NT2/D1 (cell line): ENCODE data around the gene ARHGAP23.

Experiments
- DNase-seq: peaks from one replicate; pipeline ENCODE4 v3.0.0-alpha.2; 2011; ENCODE audit warnings: low read depth, low spot score
- H3K27me3 ChIP-seq: 2 replicates; pipeline ENCODE4 v1.6.0; 2011; ENCODE audit warnings: mild to moderate bottlenecking; ENCODE audit not compliant: insufficient read length, insufficient read depth
- H3K36me3 ChIP-seq: 2 replicates; pipeline ENCODE4 v1.6.1; 2011; ENCODE audit warnings: mild to moderate bottlenecking, low read length, mixed read lengths; ENCODE audit not compliant: insufficient read depth, insufficient read length
- H3K4me1 ChIP-seq: 2 replicates; pipeline ENCODE4 v1.5.1; 2011; ENCODE audit not compliant: insufficient read depth, insufficient read length
- H3K4me3 ChIP-seq: 2 replicates; pipeline ENCODE4 v1.5.1; 2011; ENCODE audit warnings: low read depth; ENCODE audit not compliant: insufficient read length
- H3K9ac ChIP-seq: 2 replicates; pipeline ENCODE4 v1.6.0; 2011; ENCODE audit warnings: low read depth; ENCODE audit not compliant: insufficient read length
- H3K9me3 ChIP-seq: 2 replicates; pipeline ENCODE4 v1.5.1; 2011; ENCODE audit warnings: mild to moderate bottlenecking, low read length; ENCODE audit not compliant: insufficient read depth
- SUZ12 ChIP-seq: IDR thresholded peaks from 2 replicates; pipeline ENCODE4 v1.6.1; 2011; ENCODE audit not compliant: insufficient read length, insufficient read depth; ENCODE audit errors: extremely low read depth
- YY1 ChIP-seq: IDR thresholded peaks from 2 replicates; pipeline ENCODE4 v1.6.1; 2011; ENCODE audit not compliant: insufficient read length, insufficient read depth
- ZNF274 ChIP-seq: IDR thresholded peaks from 2 replicates; pipeline ENCODE4 v1.6.1; 2011; ENCODE audit warnings: mild to moderate bottlenecking, low read depth, low read length

The ARHGAP23 gene

GRCh38 chr17:38417210-38417951, 10.9 kb upstream of the ARHGAP23 start:
- Histone ChIP-seq H3K4me1 (peaks cover 31% of the 10 kb centered on the region), H3K4me3 (peak overlapping the region; percentile 2), H3K9ac (peak overlapping the region; percentile 39), H3K27me3 (peaks cover 40% of the 10 kb centered on the region), H3K36me3 (no peaks in the 10 kb centered on the region), H3K9me3 (no peaks in the 10 kb centered on the region)
- no peak for DNase-seq
- TF ChIP-seq SUZ12 (no peak), YY1 (no peak), ZNF274 (no peak)

- Histone ChIP-seq H3K9ac (peak overlapping the region; percentile 51), H3K4me3 (no peak overlapping the region), H3K4me1 (peaks cover 31% of the 10 kb centered on the region), H3K36me3 (no peaks in the 10 kb centered on the region), H3K27me3 (peaks cover 40% of the 10 kb centered on the region), H3K9me3 (no peaks in the 10 kb centered on the region)
- TF ChIP-seq ZNF274 (no peak), YY1 (no peak), SUZ12 (no peak)
- no peak for DNase-seq
These were observed 10.1 kb upstream of the ARHGAP23 start for GRCh38 chr17:38418062-38418692.

GRCh38 chr17:38418693-38419507, 9.4 kb upstream of the ARHGAP23 start:
- H3K4me1 ChIP-seq, result peaks cover 31% of the 10 kb centered on the region
- peaks cover 40% of the 10 kb centered on the region for H3K27me3 ChIP-seq
- no peaks in the 10 kb centered on the region for H3K9me3 ChIP-seq
- TF ChIP-seq YY1 (no peak), ZNF274 (no peak), SUZ12 (no peak)
- peak overlapping the region; percentile 48 for H3K4me3 ChIP-seq
- H3K9ac ChIP-seq, result peak overlapping the region; percentile 52
- DNase-seq, result no peak
- no peaks in the 10 kb centered on the region for H3K36me3 ChIP-seq

- peaks cover 36% of the 10 kb centered on the region for H3K4me1 ChIP-seq
These were observed 8.7 kb upstream of the ARHGAP23 start for GRCh38 chr17:38419508-38419981.

GRCh38 chr17:38420518-38420917, 7.7 kb upstream of the ARHGAP23 start:
- Histone ChIP-seq H3K9ac (peak overlapping the region; percentile 35), H3K36me3 (no peaks in the 10 kb centered on the region), H3K9me3 (no peaks in the 10 kb centered on the region), H3K4me1 (peaks cover 34% of the 10 kb centered on the region), H3K27me3 (peaks cover 40% of the 10 kb centered on the region), H3K4me3 (no peak overlapping the region)
- no peak for DNase-seq
- TF ChIP-seq YY1, result no peak
- no peak for TF ChIP-seq ZNF274
- TF ChIP-seq SUZ12, result no peak

More at GRCh38 chr17:38419508-38419981, 8.7 kb upstream of the ARHGAP23 start:
- no peak for DNase-seq
- H3K9ac ChIP-seq, result peak overlapping the region; percentile 52
- peak overlapping the region; percentile 33 for H3K4me3 ChIP-seq
- no peaks in the 10 kb centered on the region for H3K36me3 ChIP-seq
- peaks cover 40% of the 10 kb centered on the region for H3K27me3 ChIP-seq
- no peak for TF ChIP-seq SUZ12
- TF ChIP-seq ZNF274, result no peak
- TF ChIP-seq YY1, result no peak
- H3K9me3 ChIP-seq, result no peaks in the 10 kb centered on the region

- Histone ChIP-seq H3K4me3 (no peak overlapping the region), H3K9ac (no peak overlapping the region), H3K36me3 (no peaks in the 10 kb centered on the region), H3K27me3 (peaks cover 40% of the 10 kb centered on the region), H3K9me3 (no peaks in the 10 kb centered on the region), H3K4me1 (peaks cover 36% of the 10 kb centered on the region)
- DNase-seq, result no peak
- TF ChIP-seq SUZ12 (no peak), YY1 (no peak), ZNF274 (no peak)
These were observed 7.0 kb upstream of the ARHGAP23 start for GRCh38 chr17:38421171-38421841.
